HG02870 (cell line): ENCODE results near the gene R3HDM2.

ENCODE experiments used
- ATAC-seq: cut with Tn5 transposase; IDR thresholded peaks from one replicate; pipeline ENCODE4 v1.9.1; 2021; ENCODE audit warnings: mild to moderate bottlenecking, moderate library complexity; ENCODE audit not compliant: unreplicated experiment

The R3HDM2 gene

GRCh38 chr12:57243521-57244311, 187.1 kb downstream of the R3HDM2 start:
- ATAC-seq = no peak

DNA sequence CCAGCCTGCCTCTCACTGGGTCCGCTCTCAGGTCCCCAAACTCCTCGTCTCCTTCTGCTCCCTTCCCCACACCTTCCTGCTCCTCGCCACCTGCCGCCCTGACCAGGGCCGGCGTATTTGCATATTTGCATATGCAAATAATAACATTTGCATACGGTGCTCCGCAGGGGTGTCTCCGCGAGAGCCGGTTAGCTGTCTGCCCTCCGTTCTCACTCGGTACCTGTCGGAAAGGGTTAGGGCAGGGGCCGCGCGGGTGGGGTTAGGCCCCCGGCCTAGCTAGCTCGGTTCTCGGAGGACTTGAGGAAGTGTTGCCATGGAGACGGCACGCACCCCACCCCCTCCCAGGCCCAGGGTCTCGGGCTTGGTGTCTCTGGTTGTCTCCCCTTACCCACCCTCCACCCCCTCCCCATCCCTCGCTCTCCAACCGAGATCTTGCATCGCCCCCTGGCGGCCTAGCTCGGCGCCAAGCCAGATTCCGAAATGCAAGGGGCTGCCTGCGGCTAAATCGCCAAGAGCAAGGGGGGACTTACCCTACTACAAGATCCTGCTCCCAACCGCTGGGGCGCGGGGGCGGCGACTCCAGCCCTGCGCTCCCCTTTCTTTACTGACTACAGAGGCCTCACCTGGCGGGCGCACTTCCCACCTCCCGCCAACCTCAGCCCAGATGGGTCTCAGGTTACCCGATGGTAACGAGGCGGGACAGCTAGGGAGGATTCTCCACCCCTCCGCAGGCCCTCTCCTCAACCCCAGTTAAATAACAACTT, 188.0 kb downstream of the R3HDM2 start:
- ATAC-seq = no peak

DNA sequence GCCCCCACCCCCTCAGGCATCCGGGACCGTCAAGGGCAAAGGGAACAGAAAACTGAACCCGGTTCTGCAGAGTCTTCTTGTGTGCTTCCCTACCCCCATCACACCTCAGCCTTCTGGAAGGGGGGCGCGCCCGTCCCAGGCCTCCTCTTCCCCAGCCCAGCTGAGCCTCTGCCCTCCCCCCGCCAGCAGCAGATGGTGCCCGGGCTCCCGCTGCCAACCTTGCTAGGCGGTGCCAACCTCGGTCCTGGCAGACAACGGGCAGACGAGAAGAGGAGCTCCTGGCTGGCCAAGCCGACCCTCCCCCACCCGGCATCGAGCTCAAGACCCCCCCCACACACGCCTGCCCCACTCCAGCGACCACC, 188.5 kb downstream of the R3HDM2 start:
- ATAC-seq = no peak

- no peak for ATAC-seq
Observed at GRCh38 chr12:57241402-57242310, 189.2 kb downstream of the R3HDM2 start.

GRCh38 chr12:57240926-57241401, 189.9 kb downstream of the R3HDM2 start:
- ATAC-seq = no peak

DNA sequence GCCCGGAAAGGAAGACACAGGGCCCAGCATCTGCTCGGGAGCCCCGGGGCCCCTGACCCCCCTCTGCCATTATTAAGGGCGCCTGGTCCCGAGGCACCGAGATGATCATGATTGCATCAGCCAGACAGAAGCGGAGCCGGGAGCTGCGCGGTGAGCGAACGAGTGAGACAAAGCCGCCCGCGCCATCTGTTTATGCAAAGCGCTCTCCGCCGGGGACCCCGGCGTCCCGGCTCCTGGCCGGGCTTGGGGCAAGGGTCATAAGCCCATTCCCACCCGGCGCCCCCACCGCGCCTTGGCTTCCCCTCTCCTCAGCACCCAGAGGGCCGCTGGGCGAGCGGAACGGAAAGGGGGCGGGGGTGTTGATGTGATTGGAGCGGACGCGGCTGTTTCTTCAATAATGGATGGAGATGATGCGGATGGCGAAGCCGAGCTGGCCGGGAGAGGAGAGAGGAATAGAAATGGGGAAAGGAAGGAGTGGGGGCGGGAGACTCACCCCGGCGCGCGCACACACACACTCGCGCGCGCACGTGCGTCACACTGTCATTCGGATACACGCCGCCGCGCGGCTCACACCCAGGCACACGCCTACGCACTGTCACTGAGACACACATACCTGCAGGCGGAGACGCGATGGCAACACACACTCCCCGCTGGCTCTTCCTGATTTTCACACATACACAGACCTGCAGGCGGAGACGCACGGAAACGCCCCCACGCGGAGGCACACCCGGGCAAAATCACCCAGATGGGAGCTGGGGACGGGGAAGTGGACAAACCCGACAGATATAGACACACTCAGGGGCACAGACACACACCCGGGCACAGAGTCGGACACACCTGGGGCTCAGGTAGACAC, 190.5 kb downstream of the R3HDM2 start:
- ATAC-seq = no peak

GRCh38 chr12:57239587-57240065, 191.2 kb downstream of the R3HDM2 start:
- ATAC-seq = no peak

DNA sequence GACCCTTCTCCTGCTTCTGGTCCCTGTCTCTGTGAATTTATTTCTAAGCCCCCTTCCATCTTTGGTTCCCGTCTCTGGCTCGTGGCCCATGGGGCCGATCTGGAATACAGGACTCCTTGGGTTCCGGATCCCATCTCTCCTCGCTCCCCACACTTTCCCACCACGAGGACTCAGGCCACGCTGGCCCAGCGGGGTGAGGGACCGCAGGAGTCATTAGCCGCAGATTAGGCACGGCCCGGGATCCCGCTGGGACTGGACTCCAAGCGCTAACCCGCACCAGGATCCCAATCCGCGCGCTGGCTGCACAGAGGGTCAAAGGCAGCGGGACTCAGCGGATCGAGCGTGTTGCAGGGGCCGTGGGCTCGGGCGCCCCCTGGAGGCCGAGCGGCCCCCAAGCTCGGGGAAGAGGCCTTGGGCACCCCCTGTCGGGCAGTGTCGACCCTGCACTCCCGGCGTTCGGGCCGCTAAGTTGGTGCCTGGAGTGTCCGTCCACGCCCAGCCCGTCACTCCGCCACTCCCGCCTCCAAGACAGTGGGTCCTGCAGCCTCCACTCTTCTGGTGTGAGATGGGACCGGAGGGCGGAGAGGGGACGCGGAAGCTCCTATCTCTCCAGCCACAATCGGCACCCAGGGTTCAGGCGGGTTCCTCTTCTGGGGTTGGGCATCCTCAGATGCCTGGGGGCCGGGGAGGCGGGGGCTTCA, 191.8 kb downstream of the R3HDM2 start:
- ATAC-seq = peak; percentile 46

- no peak for ATAC-seq
Observed at GRCh38 chr12:57237932-57238853, 192.7 kb downstream of the R3HDM2 start.

GRCh38 chr12:57237596-57237931, 193.3 kb downstream of the R3HDM2 start:
- no peak for ATAC-seq

GRCh38 chr12:57236925-57237595, 193.8 kb downstream of the R3HDM2 start:
- ATAC-seq = no peak

GRCh38 chr12:57236201-57236924, 194.5 kb downstream of the R3HDM2 start:
- ATAC-seq = no peak

GRCh38 chr12:57235728-57236131, 195.1 kb downstream of the R3HDM2 start:
- no peak for ATAC-seq

- ATAC-seq = no peak
Observed at GRCh38 chr12:57235017-57235727, 195.7 kb downstream of the R3HDM2 start.

DNA sequence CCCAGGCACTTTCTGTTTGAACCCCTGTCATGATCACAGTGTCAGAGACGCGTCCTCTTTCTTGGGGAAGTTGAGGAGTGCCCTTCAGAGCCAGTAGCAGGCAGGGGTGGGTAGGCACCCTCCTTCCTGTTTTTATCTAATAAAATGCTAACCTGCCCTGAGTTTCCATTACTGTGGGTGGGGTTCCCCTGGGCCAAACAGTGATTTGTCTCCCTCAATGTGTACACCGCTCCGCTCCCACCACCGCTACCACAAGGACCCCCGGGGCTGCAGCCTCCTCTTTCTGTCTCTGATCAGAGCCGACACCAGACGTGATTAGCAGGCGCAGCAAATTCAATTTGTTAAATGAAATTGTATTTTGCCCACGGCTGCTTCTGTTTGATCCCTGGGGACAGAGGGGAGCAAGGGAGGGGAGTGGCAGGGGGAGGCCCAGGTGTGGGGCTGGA, 196.2 kb downstream of the R3HDM2 start:
- no peak for ATAC-seq

DNA sequence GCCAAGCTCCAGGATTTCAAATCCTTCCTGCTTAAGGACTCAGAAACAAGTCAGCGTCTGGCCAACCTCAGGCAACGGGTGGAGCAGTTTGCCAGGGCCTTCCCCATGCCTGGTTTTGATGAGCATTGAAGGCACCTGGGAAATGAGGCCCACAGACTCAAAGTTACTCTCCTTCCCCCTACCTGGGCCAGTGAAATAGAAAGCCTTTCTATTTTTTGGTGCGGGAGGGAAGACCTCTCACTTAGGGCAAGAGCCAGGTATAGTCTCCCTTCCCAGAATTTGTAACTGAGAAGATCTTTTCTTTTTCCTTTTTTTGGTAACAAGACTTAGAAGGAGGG, 196.6 kb downstream of the R3HDM2 start:
- ATAC-seq = no peak
